Central memory CD4-positive, alpha-beta T cell (primary cell): Measurements from ENCODE around the gene PTPN7.

Source experiments
- DNase-seq: peaks from one replicate; pipeline ENCODE4 v3.0.0; 2022

Gene PTPN7

DNA sequence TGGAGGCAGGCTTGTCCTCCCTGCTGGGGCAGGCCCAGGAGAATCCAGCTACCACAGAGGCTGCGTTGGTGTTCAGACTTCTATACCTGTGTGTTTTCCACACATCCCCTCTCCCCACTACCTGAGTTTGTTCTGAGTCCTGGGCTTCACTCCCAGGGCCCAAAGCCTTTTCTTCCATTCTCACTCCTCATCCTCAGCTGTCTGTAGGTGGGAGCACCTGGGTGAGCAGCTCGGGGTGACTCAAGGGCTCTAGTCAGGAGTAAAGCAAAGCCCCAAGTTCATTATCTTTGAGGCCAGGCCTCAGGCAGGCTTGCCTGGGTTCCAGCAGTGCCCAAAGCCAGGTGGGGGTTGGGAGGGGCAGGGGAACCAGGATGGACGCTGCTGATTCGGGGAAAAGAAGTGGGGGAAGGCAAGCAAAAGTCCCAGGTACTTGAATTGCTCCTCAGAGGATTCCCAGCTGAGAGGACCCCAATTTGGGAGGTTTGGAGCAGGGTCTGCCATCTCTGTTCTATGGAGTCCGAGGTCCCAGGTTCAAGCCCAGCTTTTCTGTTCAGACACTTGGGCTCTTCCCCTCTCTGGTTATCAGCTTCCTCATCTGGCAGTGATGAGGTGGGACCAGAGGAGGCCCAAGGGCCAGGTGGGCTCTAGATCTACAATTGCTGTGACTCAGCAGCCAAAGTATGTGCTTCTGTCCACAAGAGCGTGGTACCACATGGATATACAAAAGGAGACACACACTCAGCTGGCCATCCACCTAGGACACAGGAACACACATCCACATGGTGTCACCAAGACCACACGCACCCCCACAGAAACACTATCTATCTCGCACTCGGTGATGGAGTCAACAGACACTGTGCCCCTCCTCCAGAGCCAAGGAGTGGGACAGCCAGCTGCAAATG, 5.8 kb upstream of the PTPN7 start:
- DNase-seq = no peak

DNA sequence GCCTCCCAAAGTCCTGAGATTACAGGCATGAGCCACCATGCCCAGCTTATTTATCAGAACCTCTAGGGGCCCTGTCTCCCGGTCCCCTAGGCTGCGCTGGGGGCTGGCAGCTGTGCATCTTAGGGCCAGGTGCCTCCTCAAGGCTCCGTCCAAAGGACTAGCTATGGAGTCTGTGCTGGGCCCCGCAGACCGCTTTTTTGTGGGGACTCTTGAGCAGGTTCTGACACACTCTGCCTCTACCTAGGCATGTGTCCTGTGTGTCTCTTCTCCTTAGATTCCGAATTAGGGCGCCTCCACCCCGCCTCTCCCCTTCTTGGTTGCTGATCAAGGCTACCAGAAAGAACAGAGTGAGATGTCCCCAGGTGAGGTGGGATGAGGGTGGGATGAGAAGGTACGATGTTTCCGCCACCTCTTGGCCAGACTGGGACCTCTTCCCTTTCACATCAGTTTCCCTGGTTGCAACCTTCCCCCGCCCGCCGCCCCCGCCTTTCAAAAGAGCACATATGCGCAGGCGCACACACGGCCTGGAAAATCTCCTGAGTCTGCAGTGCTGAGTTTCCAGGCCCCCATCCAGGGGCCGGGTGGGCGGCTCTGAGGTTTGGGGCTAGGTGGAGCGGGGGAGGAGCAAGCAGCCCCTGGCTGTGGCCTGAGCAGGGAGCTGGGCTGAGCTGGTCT, 5.0 kb upstream of the PTPN7 start:
- no peak for DNase-seq

DNA sequence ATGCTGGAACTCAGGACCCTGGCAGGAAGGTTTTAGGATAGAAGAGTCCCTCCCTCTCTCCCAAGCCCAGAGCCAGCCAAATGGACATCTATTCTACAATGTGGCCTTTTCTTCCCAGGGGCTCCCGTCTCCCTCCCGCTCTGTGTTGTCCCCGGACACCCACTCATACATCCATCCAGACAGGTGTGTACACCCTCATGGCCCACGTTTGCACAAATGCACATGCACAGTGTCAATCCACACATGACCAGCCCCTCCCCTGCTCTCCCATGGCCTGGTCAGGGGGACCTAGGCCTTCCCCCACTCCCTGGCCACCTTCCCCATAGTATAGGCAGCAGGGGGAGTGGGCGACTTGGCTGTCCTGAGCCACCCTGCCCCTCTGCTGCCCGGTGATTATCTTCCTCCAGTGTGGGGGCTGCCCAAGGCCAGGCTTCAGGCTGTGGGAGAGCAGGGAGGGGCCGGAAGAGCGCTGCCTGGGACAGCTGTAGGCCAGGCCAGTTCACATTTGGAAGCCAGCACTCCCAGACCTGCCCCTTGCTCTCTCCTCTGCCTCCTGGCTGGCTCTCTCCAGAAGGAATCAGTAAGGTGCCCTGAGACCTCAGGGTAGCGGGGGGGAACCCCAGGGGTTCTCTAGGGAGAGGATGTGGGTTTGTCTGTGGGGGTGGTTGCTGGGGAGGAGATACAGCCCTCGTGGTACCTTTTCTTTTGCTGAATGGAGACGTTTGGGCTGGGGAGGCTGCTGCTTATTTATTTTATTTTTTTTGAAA, 4.1 kb upstream of the PTPN7 start:
- peak; percentile 88 for DNase-seq

DNA sequence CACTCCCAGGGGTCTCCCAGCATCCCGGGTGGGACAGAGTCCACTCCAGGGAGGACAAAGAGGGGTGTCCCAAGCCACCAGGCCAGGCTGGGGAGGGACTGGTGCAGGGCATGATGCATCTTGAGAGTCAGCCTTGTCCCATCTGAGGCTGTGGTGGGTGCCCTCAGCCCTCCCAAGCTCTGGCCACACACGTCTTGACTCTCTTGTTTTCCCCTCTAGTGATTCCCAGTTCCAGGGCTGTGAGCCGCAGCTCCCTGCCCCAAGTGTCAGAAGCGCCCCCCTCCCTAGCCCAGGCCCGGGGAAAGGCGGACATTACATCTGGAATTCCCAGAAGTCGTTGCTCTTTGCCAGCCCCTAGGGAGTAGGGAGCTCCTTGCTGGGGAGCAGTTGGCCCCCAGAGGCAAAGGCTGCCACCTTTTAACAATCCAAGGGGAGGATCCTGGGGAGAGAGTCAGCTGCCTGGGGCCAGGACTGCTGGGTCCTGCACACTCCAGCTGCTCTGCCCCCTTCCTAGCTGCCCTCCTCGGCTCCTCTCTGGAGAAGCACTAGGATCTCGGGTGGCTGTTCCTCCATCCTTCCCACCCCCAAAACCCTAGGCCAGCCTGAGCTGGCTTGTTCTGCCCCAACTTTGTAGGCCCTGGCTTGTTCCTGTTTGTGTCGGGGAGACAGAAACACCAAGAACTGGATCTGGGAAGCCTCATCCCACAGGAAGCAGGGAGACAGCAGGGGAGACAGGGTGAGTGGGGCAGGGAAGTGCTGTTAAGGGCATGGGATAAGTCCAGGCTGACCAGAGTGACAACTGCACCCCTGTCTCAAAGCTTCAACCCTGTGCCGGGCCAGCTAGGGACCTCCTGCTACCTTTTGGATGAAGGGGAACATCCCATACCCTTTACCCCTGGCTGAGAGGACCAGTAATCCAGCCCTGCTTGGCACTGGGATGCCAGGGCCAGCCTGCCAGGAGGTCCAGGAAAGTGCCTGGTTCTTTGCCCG, 3.2 kb upstream of the PTPN7 start:
- no peak for DNase-seq

DNA sequence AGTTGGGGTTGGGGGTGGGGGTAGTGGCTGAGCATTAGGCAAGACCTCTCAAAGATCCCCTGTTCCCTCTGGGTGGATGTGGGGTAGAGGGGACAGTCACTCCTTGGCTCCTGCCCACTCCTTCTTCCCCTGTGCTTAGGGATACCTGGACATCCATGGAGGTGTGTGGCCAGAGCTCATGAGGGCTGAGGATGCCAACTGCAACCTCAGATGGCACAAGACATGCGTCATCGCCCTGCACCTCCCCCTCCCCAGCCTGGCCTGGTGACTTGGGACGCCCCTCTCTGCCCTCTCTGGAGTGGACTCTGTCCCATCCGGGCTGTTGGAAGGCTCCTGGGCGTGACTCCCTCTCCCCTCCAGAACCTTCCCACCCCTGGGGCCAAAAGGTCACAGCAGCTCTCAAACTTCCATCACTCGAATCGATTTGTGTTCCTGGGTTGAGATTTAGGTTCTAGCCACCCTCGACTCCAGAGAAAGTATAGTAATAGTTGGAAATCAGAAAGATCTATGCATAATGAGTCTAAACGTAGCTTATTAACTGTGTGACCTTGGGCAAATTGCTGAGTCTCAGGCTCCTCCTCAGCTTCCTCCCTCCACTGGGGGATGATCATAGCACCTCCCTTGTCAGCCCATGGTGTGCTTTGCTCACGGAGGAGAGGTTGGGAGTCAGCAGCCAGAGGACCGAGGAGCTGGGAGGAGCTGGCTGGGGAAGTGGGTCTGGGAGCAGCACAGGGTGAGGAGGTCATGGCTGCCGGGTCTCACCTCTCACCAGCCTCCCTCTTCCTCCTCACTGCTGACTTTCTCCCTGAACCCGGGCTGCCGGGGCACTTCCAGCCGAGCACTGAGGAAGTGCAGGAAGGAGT, 2.2 kb upstream of the PTPN7 start:
- DNase-seq = no peak

DNA sequence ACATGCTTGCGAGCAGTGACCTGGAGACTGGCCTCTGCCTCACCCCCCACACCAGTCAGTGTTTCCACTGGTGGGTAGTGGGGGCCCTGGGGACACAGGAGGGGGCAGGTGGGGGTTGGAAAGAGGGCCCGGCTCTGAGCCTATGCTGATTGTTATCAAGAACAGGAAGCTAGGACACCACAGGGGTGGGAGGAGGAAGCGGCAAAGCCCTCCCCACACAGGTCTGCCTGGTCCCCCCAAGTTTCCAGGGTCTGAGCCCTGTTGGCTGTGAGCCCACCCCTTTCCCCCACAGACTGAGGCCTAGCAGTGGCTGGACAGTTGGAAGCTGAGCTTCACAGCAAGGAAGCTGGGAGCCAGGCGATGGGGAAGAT, 1.6 kb upstream of the PTPN7 start:
- DNase-seq = no peak

DNA sequence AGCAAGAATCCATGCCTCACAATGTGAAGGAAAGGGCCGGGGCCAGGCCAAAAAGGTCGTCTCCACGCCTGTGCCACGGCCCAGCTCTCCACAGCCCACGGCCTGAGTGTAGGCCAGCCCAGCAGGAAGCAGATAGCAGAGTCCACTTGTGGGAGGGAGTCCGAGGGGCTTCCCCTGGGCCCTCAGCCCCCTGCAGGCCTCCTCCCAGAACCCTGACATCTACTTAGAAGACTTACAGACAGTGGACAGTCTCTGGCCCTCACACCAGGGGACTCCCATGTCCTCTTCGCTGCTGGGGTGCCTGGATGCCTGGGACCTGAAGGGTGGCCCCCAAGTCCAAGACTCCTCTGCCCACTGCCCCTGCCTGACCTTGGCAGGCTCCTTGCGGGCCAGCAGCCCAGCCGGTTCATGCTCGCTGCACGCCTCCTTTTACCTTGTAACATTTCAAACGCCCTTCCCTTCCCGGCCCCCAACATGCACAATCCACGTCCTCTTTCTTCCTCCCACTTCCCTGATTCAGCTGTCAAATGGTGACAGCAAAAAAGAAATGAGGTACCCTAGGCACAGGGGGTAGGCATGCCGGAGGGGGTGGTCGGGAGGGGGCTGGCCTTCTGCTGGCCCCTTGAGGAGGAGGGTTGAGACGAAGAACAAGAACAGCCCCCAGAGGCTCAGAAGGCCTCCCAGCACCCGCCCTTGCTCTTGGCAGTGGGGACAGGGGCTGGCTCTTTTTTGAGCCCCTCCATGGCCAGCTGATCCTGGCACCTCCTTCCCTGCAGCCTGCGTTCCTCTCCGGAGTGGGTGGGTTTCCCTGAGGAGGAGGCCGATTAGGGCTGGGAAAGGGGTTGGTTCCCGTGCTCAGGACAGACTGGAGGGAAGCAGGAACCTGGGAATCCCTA, 997 bp upstream of the PTPN7 start:
- no peak for DNase-seq

DNA sequence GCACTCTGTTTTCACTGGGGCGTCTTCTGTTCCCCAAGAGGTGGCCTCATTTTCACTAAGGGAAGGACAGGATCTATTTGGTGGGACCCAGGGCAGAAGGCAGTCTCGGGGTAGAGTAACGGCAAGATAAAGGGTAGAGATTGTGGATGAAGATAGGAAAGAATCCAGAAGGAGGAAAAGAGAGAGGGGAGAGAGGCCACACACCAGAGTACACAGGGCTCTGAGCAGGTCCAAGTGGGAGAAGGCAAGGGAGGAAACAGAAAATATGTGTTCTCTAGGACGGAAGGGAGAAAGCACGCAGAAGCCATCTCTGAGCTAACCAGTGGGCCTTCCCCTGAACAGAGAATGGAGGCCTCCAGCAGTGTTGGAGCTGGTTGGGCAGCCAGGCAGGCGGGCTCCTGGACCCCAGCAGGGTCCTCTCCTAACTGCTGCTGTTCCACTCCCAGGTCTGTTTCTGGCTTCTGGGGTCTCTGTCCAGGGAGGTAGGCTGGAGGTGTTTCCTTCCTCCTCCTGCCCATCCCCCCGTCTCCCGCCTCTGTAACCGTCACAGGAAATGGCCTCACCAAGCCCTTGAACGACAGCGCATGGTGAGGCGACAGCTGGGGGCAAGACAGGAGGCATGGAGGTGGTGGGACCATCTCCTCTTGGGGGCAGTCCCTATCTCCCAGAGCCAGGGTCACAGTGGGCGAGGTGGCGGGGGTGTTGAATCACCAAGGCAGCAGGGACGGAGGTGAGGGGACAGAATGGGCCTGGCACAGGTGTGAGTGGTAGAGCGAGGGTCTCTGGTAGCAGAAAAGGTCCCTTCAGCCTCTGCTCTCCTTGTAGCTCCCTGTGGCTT, 649 bp downstream of the PTPN7 start:
- DNase-seq = no peak

DNA sequence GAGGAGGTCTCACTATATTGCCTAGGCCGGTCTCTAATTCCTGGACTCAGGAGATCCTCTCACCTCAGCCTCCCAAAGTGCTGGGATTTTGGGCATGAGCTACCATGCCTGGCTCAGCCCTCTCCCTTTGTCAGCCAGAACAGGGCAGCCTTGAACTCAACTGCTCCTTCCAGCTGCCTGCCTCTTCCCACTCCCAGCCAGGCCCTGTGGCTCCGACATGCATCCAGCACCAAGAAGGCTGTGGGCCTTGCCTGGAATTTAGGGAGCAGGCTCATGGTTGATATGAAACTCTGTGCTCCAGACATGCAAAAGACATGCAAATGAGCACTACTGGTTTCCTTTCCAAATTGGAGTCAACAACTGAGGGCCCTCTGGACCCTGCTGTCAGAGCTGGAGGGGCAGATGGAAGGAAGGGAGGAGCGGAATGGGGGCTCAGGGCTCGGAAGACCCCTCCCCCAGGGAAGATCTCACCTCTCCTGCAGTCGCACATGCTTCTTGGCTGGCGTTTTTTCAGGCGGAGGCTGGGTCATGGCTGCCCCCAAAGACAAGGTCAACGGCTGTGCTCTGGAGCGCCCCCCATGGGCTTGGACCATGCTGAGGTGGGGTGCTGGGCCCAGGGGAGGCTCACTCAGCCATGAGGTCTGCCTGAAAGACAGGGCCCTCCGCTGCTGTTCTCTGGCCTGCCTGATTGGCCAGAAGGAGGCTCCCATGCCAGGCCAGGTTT, 1.4 kb downstream of the PTPN7 start:
- no peak for DNase-seq

DNA sequence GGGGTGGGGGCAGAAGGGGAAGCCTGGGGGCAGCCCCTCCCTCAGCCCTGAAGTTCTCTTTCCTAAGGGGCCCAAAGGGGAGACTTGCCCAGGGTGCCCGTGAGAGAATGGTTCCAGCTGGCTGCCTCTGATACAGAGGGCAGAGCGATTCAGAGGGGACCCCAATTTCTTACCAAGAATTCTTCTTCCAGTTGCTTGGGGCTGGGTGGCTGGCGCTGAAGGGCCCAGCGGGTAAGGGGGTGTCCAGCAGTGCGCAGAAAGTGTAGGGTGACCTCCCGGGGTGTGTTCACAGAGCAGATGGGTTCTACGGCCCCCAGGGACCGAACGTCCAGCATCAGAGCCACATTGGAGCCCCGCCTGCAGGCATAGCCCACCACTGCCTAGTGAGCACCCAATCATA, 2.5 kb downstream of the PTPN7 start:
- DNase-seq = no peak

DNA sequence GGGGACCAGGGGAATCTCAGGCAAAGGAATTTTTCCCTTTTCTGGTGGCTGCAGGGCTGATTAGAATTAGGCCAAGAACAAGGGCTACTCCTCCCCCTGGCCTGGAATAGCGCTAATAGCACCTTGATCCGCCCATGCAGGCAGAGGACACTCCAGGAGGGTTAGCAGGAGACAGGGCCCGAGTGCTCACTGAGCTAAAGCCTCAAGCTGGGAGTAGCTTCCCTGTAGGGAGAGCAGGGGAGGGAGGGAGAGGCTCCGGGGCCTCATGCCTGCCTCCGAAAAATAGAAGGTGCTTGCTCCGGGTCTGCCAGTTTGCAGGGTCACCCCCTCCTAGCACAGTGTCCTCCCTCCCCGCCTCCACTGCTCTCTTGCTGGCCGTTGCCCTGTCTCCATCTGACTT, 3.8 kb downstream of the PTPN7 start:
- DNase-seq = no peak

DNA sequence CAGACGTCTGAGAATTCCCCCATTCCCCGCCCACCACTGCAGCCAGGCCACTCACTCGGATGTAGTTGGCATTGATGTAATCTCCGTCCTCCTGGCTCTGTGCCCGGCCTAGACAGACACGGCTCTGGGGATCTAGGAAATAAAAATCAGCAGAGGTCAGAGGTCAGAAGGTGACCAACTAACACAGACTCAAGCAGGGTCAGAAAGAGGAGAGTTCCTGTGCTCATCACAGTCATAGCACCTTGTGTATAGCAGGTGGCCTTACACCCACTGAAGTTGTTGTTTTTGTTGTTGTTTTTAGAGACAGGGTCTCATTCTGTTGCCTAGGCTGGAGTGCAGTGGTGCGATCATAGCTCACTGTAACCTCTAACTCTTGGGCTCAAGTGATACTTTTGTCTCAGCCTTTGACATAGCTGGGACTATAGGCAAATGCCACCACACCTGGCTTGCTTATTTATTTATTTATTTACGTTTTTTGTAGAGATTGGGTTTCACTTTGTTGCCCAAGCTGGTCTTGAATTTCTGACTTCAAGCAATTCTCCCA, 4.9 kb downstream of the PTPN7 start:
- no peak for DNase-seq

DNA sequence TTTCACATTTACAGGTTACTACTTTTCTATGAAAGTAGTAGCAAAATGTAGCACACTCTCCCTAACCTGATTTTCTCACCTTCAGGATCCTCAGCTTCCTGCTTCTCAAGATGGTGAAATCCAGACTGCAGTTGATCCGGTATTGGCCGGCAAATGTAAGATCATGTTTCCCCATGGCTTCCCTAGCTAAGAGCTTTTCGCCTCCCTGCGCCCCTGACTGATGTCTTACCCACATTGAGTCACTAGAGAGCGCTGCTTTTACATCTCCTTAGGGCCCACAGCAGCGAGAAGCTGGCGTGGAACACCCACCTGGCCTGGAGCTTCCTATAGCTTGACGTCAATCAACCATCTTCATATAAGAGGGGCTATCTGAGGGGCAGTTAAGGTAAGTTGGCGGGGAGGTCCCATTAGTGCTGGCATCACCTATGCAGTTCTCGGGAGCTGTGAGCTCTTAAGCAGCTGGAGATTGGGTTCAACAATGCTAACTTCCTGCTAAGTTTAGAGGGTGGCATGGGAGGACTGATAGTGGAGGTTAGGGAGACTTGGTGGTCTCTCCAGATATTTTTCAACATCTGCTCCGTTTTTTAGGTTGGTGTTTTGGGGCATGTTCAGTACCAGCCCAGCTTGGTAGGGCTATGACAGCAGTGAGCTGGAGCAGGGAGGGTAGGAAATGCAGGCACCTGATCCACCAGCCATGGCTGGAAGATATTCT, 5.5 kb downstream of the PTPN7 start:
- peak; percentile 60 for DNase-seq

DNA sequence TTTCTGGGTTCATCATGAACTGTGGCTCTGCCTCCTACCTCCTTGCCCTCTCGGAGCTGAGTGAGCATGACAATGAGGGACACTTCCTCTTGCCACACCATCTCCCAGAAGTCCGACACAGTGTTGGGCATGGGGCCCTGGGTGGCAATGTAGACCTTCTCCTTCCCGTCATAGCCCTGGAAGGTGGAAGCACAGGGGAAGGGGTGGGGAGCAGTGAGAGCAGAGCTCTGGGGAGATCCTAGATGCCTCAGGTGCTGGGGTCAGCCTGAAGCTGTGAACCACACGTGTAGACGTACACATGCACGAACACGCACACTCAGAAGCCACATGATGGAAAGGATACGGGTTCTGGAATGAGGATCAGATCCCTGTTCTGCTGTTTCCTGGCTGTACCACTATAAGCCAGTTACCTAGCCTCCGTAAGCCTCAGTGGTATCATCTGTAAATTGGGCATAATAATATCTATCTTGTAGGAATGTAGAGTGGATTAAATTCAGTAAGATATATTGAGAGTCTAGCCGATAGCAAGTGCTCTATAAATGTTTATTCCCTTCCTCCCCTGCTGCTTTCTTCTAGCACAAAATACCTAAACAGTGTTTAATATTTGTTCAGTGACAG, 6.1 kb downstream of the PTPN7 start:
- DNase-seq = no peak

DNA sequence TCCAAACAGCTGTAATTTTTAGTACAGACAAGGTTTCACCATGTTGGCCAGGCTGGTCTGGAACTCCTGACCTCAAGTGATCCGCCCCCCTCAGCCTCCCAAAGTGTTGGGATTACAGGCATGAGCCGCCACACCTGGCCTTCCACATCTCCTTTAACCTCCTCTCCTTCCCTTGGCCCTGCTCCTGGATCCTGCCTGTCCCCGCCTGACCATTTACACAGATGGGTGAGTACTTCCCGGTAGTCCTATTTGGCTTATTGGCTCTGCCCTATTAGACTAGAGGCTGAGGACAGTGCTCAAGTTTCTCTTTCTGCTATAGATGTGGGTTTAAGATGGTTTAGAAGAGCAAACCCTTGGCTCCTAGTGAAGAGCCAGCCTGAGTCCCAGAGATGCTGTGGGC, 7.1 kb downstream of the PTPN7 start:
- no peak for DNase-seq

DNA sequence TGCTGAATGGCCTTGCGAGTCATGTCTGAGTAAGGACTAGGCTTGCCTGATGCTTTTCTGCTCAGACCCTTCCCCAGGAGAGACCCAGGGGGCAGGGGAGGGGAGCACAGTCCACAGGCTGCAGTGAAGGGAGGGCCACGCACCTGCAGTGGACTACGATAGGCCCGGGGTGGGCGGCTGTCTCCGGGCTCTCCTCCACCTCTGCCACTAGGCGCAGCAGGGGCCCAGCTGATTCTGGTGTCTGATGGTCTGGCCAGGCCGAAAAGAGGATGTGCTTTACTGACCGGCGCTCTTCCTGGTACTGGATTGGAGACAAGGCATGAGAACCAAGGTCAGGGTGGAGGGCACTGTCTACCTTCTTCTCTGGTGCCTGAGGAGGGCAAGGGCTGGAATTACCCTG, 8.0 kb downstream of the PTPN7 start:
- DNase-seq = no peak

DNA sequence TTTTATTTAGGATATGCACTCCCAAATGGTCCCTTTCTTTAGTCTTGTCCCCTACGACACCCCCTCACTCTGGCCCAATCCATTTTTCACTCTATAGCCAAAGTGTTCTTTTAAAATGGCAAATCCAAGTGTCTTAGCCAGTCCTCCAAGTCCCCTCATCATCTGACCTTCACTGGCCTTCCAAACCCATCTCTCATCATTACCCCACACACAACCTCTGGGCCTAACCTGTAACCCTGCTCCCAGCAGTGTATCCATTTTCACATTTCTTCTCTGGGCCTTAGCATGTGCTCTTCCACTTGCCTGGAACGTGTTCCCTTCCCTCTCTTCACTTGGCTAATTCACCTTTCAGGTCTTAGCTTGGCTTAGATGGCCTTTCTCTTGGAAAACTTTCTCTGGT, 9.4 kb downstream of the PTPN7 start:
- no peak for DNase-seq
